ENCODE measurements around the gene BMP6.

Gene BMP6

DNA sequence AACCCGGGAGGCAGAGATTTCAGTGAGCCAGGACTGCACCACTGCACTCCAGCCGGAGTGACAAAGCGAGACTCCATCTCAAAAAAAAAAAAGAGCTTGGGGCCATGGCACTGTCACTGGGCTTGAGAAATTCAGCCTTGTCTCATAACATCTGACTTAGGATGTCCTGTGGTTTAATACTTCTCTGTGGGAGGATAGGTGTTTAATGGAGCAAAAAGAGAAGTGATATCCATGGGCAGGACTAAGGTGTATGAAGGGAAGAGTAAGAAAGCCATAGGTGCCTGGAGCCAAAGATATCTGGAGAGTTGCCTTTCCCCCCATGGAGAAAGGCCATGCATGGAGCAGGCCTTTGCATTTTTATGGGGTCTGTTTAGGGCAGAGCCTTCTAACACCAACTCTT is 11.2 kb downstream of the BMP6 start:
- TF ChIP-seq, protein P1, sequence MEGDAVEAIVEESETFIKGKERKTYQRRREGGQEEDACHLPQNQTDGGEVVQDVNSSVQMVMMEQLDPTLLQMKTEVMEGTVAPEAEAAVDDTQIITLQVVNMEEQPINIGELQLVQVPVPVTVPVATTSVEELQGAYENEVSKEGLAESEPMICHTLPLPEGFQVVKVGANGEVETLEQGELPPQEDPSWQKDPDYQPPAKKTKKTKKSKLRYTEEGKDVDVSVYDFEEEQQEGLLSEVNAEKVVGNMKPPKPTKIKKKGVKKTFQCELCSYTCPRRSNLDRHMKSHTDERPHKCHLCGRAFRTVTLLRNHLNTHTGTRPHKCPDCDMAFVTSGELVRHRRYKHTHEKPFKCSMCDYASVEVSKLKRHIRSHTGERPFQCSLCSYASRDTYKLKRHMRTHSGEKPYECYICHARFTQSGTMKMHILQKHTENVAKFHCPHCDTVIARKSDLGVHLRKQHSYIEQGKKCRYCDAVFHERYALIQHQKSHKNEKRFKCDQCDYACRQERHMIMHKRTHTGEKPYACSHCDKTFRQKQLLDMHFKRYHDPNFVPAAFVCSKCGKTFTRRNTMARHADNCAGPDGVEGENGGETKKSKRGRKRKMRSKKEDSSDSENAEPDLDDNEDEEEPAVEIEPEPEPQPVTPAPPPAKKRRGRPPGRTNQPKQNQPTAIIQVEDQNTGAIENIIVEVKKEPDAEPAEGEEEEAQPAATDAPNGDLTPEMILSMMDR (IDR thresholded peaks at IDR 0.05) = no peak
- Histone ChIP-seq H3K4me3 (ENCODE audit: low read depth in 1 of 2, low read length in 1 of 2) (no peak overlapping the region), H3K27ac (no peak overlapping the region), H3K4me1 (ENCODE audit: control insufficient read depth in 1 of 2, insufficient read depth in 1 of 2, low read depth in 1 of 2, low read length in 1 of 2) (peaks cover 0 to 2% of the 10 kb centered on the region in 2 experiments), H3K27me3 (peaks cover 86% of the 10 kb centered on the region), H3K36me3 (no peaks in the 10 kb centered on the region), H3K9me3 (no peaks in the 10 kb centered on the region)

DNA sequence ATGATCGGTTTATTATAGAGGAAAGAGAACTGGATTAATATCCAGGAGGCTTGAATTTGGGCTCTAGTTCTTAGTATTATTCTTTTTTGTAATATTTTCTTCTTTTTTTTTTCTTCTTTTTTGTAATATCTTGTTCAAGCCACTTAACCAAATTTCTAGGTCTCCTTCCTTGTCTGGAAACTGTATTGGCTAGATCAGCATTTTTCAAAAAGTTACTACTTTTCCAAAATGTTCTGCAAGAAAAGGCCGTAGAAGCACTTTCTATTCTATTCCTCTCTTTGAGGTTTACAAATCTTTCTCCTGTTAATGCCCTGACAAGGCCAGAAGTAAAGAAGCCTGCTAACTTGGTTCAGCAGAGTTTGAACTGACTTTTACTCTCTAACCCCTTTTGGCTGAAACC is 12.0 kb downstream of the BMP6 start:
- Histone ChIP-seq H3K4me1 (ENCODE audit: control insufficient read depth in 1 of 2, insufficient read depth in 1 of 2, low read depth in 1 of 2, low read length in 1 of 2) (no peaks in the 10 kb centered on the region), H3K4me3 (ENCODE audit: low read depth in 1 of 2, low read length in 1 of 2) (no peak overlapping the region), H3K27ac (no peak overlapping the region), H3K36me3 (no peaks in the 10 kb centered on the region), H3K27me3 (peaks cover 86% of the 10 kb centered on the region), H3K9me3 (no peaks in the 10 kb centered on the region)
- TF ChIP-seq, protein P1 (IDR thresholded peaks at IDR 0.05) = no peak

DNA sequence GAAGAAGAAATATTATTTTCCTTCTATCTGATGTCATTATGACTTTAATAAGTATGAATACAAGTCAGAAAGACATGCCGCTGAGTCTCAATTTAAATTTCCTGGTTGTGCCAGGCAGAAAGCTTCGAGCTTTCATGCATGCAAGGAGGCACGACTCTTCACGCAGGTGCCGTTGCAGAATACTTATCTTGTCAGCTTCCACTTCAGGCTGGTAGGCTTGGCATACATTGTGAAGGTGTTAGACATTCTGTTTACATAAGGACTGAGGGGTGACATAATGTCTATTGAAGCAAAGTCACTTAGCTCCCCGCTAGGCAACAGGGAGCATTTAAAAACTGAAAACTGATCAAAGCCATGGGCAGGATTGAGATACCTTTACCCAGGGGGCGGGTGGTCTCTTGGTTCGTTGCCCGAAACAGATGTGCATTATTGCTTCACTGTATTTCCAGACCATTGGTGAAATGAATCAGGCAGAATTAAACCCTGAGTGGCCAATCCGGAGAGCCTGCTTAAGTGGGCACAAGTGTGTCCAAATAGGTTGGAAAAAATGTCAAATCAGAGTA is 16.4 kb downstream of the BMP6 start:
- Histone ChIP-seq H3K27me3 (peaks cover 59% of the 10 kb centered on the region), H3K4me1 (ENCODE audit: control insufficient read depth in 1 of 2, insufficient read depth in 1 of 2, low read depth in 1 of 2, low read length in 1 of 2) (no peaks in the 10 kb centered on the region), H3K27ac (no peak overlapping the region), H3K36me3 (no peaks in the 10 kb centered on the region), H3K9me3 (no peaks in the 10 kb centered on the region), H3K4me3 (ENCODE audit: low read depth in 1 of 2, low read length in 1 of 2) (no peak overlapping the region)
- TF ChIP-seq, protein P1 (IDR thresholded peaks at IDR 0.05) = no peak

DNA sequence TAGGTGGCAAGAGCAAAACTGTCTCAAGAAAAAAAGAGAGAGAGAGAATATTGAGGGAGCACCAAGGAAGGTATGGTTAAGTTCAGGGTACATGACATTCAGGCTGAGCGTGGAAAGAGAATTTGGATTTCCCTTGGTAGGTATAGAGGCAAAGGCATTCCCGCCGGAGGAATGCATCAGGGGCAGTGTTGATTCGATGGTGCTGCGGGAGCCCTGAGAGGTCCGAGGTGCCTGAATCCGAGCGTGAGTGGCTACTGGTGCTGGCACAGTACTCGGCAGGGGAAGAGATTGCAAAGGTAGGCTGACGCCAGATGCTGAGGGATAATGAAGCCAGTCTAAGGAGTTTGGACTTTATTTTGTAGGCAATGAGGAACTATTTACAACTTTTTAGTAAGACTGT is 20.0 kb downstream of the BMP6 start:
- Histone ChIP-seq H3K9me3 (no peaks in the 10 kb centered on the region), H3K27me3 (peaks cover 29% of the 10 kb centered on the region), H3K27ac (no peak overlapping the region), H3K4me1 (ENCODE audit: control insufficient read depth in 1 of 2, insufficient read depth in 1 of 2, low read depth in 1 of 2, low read length in 1 of 2) (no peaks in the 10 kb centered on the region), H3K4me3 (ENCODE audit: low read depth in 1 of 2, low read length in 1 of 2) (no peak overlapping the region), H3K36me3 (no peaks in the 10 kb centered on the region)
- TF ChIP-seq, protein P1 (IDR thresholded peaks at IDR 0.05) = no peak

DNA sequence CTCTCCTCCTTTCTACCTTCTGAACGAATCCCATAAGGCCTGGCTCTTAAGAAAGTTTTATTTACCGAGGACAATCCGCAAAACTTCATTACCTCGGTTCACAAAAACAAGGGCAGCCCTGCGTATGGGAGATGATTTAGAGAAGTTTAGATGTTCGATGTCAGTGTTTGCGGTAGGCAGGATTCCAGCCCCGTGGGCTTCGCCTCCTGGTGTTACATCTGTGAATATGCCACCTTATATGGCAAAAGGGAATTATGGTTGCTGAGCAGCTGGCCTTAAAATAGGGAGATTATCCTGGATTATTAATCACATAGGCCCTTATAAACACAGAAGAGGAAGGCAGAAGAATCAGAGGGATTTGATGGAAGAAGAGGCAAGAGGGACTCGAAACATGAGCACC is 21.1 kb downstream of the BMP6 start:
- H3K4me1 ChIP-seq (ENCODE audit: control insufficient read depth in 1 of 2, insufficient read depth in 1 of 2, low read depth in 1 of 2, low read length in 1 of 2) = no peaks in the 10 kb centered on the region
- peaks cover 25% of the 10 kb centered on the region for H3K27me3 ChIP-seq
- no peak overlapping the region for H3K27ac ChIP-seq
- H3K4me3 ChIP-seq (ENCODE audit: low read depth in 1 of 2, low read length in 1 of 2) = no peak overlapping the region
- TF ChIP-seq, protein P1 (IDR thresholded peaks at IDR 0.05) = no peak
- no peaks in the 10 kb centered on the region for H3K36me3 ChIP-seq
- no peaks in the 10 kb centered on the region for H3K9me3 ChIP-seq

DNA sequence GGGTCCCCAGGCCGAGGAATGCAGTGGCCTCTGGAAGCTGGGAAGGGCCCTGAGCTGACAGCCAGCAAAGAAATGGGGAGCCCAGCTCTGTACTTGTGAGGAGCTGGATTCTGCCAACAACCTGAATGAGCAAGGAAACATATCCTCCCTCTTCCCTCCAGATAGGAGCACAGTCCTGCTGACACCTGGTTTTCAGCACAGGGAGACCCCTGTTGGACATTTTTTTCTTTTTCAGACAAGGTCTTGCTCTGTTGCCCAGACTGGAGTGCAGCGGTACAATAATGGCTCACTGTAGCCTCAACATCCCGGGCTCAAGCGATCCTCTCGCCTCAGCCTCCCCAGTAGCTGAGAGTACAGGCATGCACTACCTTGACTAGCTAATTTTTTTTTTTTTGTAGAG is 21.5 kb downstream of the BMP6 start:
- no peak overlapping the region for H3K27ac ChIP-seq
- H3K4me1 ChIP-seq (ENCODE audit: control insufficient read depth in 1 of 2, insufficient read depth in 1 of 2, low read depth in 1 of 2, low read length in 1 of 2) = no peaks in the 10 kb centered on the region
- peaks cover 22% of the 10 kb centered on the region for H3K27me3 ChIP-seq
- H3K9me3 ChIP-seq = no peaks in the 10 kb centered on the region
- H3K4me3 ChIP-seq (ENCODE audit: low read depth in 1 of 2, low read length in 1 of 2) = no peak overlapping the region
- H3K36me3 ChIP-seq = no peaks in the 10 kb centered on the region
- TF ChIP-seq, protein P1 (IDR thresholded peaks at IDR 0.05) = no peak
